Measurements from ENCODE around the gene FBXW5.
A peak's percentile ranks its signal among the peaks of the same experiment; 100 is the strongest.

FBXW5 gene

GRCh38 chr9:136978073-136978864 lies 33.7 kb upstream of the FBXW5 start:
- DNase-seq, result peak; percentile 66

GRCh38 chr9:136977649-136978072 lies 33.1 kb upstream of the FBXW5 start:
- no peak for DNase-seq

- DNase-seq, result no peak
Observed at GRCh38 chr9:136977223-136977622, 32.7 kb upstream of the FBXW5 start, which contains the start of gene PTGDS. PTGDS (plus strand) TSS chr9:136977504; CDS start chr9:136977579, 75 bp downstream.

- DNase-seq, result peak; percentile 94
Observed at GRCh38 chr9:136975644-136976043, 31.1 kb upstream of the FBXW5 start.

GRCh38 chr9:136974817-136975535 lies 30.4 kb upstream of the FBXW5 start:
- peak; percentile 44 for DNase-seq

GRCh38 chr9:136973618-136974617 lies 29.4 kb upstream of the FBXW5 start:
- DNase-seq, result no peak

GRCh38 chr9:136972743-136973142 lies 28.2 kb upstream of the FBXW5 start:
- DNase-seq, result no peak

- no peak for DNase-seq
Observed at GRCh38 chr9:136972335-136972734, 27.8 kb upstream of the FBXW5 start.

- no peak for DNase-seq
Observed at GRCh38 chr9:136971746-136972145, 27.2 kb upstream of the FBXW5 start.

- no peak for DNase-seq
Observed at GRCh38 chr9:136970361-136970760, 25.8 kb upstream of the FBXW5 start.

GRCh38 chr9:136969774-136970173 lies 25.2 kb upstream of the FBXW5 start:
- no peak for DNase-seq

- DNase-seq, result no peak
Observed at GRCh38 chr9:136969150-136969549, 24.6 kb upstream of the FBXW5 start.

GRCh38 chr9:136968333-136969127 lies 24.0 kb upstream of the FBXW5 start:
- DNase-seq, result no peak

- no peak for DNase-seq
Observed at GRCh38 chr9:136965771-136966484, 21.4 kb upstream of the FBXW5 start.

- no peak for DNase-seq
Observed at GRCh38 chr9:136964833-136965422, 20.4 kb upstream of the FBXW5 start.

GRCh38 chr9:136964171-136964689 lies 19.7 kb upstream of the FBXW5 start:
- peak; percentile 45 for DNase-seq

GRCh38 chr9:136963751-136964150 lies 19.2 kb upstream of the FBXW5 start:
- no peak for DNase-seq

GRCh38 chr9:136963341-136963740 lies 18.8 kb upstream of the FBXW5 start:
- no peak for DNase-seq

GRCh38 chr9:136962701-136963248 lies 18.2 kb upstream of the FBXW5 start:
- DNase-seq, result no peak

- peak; percentile 31 for DNase-seq
Observed at GRCh38 chr9:136962163-136962562, 17.6 kb upstream of the FBXW5 start.
